Measurements from ENCODE around the gene AQP6.
A peak's percentile ranks its signal among the peaks of the same experiment; 100 is the strongest.
"Not testable (repeated sequence)": the region's sequence is repeated elsewhere in the genome, so short reads cannot be mapped to it uniquely, and the experiment has no call there.

The AQP6 gene

GRCh38 chr12:49969651-49970429 is 2.9 kb upstream of the AQP6 start:
- no peak for DNase-seq (ENCODE audit: low spot score)

GRCh38 chr12:49970658-49971057 is 2.1 kb upstream of the AQP6 start:
- no peak for DNase-seq (ENCODE audit: low spot score)

DNA sequence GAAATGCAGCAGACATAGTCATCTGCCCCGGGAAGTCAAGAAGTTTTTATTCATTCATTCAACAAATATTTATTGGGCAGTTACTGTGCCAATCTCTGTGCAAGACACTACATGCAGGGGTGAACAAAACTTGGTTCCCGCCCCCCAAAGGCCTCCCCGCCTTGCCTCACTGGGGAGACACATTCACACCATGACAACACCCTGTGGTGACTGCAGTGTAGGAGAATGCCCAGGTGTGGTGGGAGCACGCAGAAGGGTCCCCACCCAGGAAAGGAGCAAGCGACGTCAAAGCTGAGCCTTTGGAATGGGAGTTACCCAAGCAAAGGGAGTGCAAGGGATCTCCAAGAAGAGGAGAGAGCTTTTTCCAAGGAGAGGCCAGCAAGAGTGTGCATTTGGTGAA is 1.6 kb upstream of the AQP6 start:
- no peak for DNase-seq (ENCODE audit: low spot score)

DNA sequence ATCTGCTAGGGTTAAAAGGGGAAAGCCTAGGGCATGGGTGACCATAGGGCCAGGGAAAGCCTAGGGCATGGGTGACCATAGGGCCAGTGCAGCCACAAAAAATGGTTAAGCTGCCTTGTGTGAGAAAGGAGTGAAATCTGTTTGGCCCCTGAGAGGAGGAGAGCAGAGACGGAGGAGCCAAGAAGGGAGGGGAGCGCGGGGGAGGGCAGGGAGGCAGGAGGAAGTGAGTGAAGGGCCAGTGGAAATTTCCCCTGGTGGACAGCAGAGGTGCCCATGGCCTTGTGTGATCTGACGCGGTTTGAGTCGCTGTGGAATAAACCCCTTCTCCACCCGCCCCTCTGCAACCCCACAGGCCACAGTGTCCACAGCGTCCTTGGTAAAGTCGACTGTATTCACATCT is 618 bp upstream of the AQP6 start:
- DNase-seq (ENCODE audit: low spot score) = no peak

DNA sequence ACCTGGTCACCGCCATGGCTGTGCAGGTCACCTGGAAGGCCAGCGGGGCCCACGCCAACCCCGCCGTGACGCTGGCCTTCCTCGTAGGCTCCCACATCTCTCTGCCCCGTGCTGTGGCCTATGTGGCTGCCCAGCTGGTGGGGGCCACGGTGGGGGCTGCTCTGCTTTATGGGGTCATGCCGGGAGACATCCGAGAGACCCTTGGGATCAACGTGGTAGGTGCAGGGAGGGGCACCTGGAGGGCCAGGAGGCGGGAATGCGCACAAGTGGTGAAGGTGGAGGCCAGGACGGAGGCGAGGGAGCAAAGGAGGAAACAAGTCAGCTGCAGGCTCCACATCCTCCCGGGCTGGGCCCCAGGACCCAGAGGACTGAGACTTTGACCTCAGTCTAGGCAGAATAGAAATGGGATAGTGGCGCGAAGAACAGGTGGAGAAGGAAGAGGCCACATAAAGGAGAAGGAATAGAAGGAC is 649 bp downstream of the AQP6 start:
- no peak for DNase-seq (ENCODE audit: low spot score)

DNA sequence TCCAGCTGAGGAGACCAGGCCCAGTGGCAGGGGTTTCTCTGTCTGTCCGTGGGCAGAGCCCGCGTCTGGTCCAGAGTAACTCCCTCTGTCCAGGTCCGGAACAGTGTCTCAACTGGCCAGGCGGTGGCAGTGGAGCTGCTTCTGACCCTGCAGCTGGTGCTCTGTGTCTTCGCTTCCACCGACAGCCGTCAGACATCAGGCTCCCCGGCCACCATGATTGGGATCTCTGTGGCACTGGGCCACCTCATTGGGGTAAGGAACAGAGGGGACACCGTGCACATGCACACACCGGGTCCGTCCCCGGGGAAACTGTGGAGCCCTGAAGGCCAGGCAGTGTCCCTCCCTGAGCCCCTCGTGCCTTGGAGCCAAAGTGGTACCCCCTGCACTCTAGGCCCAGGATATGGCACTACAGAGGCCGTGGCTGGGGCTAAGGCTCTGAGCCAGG is 1.5 kb downstream of the AQP6 start:
- peak; percentile 69 for DNase-seq (ENCODE audit: low spot score)

DNA sequence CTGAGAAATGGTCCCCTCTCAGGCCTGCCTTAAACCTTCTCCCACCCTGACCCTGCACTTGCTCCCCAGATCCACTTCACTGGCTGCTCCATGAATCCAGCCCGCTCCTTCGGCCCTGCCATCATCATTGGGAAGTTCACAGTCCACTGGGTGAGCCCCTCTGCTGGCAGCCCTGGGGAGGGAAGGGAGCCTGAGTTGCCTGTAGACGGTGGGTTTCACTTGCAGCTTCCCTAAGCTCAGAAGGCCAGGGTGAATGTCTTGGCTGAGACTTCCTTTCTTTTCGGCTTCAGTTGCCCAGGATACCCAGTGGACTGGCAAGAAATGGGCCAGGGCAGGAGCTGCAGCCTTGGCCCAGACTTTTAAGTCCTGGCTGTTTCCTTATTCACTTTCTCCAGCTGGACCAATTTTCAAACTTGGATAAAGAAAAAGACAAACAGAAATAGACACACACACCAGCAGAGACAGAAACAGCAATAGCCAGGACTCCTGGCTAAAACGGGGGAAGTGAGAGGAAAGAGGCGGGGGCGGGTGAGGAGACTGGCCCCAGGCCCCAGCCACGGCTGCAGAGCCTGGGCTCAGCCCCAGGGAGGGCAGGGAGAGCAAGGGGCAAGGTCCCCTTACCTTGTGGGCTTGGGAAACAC is 2.0 kb downstream of the AQP6 start:
- no peak for DNase-seq (ENCODE audit: low spot score)

DNA sequence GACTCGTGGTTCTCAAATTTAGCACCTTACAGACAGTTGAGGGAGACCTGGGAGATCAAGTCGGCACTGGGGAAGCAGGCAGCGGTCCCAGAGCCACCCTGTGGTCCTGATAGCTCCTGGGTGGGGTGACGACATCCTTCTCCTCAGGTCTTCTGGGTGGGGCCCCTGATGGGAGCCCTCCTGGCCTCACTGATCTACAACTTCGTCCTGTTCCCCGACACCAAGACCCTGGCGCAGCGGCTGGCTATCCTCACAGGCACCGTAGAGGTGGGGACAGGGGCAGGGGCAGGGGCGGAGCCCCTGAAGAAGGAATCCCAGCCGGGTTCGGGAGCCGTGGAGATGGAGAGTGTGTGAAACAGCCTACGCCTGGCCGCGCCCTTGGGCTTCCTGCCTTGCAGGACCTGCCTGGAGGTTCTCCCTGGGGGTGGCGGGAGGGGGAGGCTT is 2.6 kb downstream of the AQP6 start:
- DNase-seq (ENCODE audit: low spot score) = no peak

DNA sequence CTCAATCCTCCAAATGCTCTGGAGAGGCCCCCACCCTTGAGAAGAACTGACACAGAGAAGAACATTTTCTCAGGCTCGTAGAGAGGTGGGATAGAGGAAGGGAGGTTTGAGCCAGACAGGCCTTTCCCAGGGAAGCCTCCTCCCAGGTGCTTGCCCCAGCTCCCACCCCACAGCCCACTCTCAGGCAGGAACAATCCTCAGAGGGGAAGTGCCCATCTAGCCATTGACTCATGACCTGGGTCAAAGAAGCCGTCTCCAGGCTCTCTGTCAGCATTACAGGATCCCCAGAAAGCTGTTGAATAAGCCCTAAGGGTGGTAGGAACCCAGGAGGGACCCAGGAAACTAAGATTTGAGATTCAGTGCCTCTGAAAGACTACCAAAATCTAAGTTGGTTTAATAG is 3.8 kb downstream of the AQP6 start:
- DNase-seq (ENCODE audit: low spot score) = no peak

DNA sequence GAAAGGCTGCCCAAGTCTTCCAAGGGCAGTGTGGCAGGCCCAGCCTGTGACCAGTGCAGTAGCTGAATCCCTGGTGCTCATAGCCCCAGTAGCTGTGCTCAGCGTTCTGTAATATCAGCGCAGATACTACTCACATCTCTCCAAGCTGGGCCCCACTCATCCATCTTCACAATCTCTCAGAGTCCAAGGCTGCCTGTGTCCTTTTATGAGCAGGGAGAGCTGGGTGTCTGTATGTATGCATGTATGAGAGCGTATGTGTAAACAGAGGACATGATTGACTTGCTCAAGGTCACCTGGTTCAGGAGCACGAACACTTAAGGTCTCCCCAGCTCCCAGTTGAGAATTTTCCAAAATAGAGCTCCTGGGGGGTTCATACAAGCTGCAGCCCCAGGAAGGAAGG is 5.4 kb downstream of the AQP6 start:
- no peak for DNase-seq (ENCODE audit: low spot score)

GRCh38 chr12:49979016-49979586 is 6.4 kb downstream of the AQP6 start:
- no peak for DNase-seq (ENCODE audit: low spot score)

DNA sequence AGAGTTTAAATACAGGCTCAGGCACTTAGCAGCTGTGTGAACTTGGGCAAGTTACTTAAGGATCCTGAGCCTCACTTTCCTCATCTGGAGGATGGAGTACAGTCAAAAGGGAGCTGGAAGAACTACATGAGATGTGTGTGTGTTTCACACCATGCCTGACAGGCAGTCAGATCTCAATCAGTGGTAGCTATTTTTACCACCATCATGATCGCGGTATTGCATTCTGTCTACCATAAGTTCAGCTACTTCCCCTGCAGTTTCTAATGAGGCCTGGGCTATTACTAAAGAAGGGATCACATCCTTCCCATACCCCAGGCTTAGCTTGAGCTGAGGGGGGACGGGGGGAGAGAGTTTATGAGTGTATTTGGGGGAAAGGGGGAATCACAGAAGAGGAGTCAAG is 7.0 kb downstream of the AQP6 start:
- DNase-seq (ENCODE audit: low spot score) = no peak

DNA sequence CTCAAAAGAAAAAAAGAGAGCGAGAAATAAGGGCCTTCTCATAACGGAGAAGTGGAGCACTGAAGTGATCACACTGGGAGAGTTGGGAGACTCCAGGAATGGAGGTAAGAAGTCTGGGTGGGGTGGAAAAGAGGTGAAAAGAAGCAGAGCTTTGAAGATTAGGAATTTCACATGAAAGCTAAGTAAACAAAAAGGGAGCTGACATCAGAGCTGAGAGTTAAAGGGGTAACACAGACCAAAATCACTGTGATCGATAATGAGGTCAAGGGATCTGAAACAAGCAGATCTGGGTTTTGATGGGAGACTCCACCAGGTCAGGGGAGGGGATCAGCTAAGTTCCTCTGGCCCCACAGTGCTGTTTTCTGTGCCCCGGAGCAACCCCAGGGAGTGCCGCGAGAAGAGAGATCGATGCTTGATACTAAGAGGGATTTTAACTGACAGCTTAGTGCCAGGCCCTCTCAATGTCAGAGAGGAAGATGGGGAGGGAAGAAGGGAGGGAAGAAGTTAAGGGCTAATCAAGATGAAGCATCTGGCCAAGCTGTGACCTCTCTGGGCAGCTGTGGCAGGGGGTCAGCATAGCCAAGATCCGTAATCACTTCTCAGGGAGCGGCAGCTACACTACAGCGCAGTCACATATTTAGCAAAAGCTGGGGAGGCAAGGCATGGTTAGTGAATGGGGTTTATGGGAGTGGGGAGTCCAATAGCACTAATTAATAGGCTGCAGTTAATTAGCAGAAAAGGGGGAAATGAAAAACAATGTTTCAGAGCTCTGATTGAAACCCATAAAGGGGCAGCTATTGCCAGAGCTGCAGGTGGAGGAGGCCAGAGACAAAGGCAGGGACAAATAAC is 8.0 kb downstream of the AQP6 start:
- no peak for DNase-seq (ENCODE audit: low spot score)

DNA sequence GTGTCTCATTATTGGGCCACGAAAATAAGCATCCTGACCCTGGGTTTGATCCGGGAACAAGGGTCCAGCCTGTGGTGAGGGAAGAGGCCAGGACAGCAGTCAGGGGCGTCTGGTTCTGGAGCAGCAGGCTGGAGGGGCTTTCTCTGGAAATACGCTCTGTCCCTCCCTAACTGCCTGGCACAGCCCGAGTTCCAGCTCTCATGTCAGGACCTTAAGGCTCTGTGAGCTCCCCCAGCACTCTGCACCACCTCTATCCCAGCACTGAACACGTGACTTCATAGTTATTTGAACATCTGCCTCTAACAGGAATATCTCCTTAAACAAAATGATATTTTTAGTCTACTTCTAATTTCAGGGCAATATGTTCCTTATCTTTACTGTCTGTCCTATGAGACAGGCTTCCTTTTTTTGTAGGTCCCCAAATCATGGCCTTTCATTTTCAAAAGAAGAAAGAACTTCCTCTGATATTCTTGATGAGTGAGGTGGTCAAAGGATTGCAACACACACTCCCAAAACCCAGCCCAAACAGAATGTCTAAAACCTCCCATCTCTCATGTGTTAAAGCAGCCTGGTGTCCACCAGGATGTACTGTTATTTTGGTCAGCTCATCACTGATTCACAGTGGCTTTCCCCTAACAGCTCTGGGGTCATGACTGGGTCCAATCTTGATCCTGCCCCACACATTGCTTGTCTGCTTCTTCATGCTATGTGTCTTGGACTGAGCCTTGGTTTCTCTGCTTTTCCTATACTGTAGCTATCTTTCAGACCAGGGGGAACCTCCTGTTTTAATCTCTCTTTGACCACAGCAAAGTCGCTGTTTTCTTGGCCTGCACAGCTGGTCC is 9.7 kb downstream of the AQP6 start:
- no peak for DNase-seq (ENCODE audit: low spot score)

- no peak for DNase-seq (ENCODE audit: low spot score)
Observed at GRCh38 chr12:49983892-49984291, 11.1 kb downstream of the AQP6 start.

DNA sequence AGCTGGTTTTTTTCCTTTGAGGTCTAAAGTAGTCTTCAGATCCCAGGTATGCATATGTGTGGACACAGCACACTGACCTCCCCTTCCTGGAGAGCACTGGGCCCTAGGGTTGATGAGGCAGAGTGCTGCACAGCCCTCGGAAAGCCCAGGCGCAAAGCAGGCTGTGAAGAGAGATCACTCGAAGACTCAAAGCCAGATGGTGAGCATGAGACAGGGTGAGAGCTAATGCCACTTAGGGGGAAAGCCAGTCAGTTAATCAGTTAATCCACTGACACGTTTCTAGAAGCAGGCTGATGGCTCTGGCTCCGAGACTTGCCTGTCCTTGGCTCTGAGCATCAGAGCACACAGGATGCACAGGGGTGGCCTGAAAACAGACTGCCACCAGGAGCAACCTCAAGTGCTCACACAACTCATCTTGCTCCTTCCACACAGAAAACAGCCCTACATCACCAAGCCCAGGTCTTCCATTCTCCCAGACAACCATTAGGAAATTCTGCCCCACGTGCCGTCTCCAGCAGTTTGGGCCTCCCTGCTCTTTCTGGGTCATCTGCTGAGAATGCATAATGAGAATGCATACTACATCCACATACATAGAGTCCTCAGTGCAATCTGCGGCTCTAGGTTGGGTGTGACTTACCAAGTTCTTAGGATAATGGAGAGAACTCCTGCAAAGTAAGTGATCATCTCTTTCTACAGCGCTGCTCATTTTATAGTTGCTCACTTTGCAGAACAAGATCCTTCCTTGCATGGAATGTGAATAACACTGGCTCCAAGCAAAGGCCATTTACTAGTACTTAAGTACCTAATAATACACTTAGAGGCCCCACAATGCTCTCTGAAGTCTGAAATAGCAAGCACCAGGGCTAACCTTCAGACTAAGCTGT is 12.0 kb downstream of the AQP6 start:
- DNase-seq (ENCODE audit: low spot score) = no peak

GRCh38 chr12:49985981-49986380 is 13.2 kb downstream of the AQP6 start:
- DNase-seq (ENCODE audit: low spot score) = no peak

DNA sequence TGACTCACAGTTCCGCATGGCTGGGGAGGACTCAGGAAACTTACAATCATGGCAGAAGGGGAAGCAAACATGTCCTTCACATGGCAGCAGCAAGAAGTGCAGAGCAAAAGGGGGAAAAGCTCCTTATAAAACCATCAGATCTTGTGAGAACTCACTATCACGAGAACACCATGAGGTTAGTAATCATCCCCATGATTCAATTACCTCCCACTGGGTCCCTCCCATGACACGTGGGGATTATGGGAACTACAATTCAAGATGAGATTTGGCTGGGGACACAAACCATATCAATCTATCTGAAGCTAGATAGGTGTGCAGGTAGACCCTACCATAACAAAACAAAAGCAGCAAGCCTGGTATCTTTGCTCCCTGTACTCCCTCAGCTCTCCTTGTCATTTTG is 13.7 kb downstream of the AQP6 start:
- not testable (repeated sequence) for DNase-seq (ENCODE audit: low spot score)

GRCh38 chr12:49987625-49988303 is 15.0 kb downstream of the AQP6 start:
- no peak for DNase-seq (ENCODE audit: low spot score)

DNA sequence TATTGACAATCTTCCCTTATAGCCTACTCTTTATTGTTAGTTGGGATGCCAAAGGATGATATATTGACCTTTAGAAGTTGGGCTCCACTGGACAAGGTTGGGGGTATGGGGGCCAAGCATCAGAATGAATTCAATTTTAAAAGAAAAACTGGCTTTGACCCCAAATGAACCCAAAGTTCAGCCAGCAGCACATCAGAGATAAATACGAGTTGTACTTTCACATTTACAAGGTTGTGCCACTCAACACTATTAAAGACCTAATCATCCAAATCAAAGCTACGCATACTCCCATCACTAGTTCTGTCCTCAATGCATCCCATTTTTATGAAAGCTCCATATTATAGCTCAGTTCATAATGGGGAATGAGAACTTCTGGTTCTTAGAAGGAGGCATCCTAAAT is 16.7 kb downstream of the AQP6 start:
- not testable (repeated sequence) for DNase-seq (ENCODE audit: low spot score)
